HG02870 (cell line): ENCODE results near the gene TNS2.

Source experiments
- ATAC-seq: cut with Tn5 transposase; IDR thresholded peaks from one replicate; pipeline ENCODE4 v1.9.1; 2021; ENCODE audit warnings: mild to moderate bottlenecking, moderate library complexity; ENCODE audit not compliant: unreplicated experiment

Gene TNS2

DNA sequence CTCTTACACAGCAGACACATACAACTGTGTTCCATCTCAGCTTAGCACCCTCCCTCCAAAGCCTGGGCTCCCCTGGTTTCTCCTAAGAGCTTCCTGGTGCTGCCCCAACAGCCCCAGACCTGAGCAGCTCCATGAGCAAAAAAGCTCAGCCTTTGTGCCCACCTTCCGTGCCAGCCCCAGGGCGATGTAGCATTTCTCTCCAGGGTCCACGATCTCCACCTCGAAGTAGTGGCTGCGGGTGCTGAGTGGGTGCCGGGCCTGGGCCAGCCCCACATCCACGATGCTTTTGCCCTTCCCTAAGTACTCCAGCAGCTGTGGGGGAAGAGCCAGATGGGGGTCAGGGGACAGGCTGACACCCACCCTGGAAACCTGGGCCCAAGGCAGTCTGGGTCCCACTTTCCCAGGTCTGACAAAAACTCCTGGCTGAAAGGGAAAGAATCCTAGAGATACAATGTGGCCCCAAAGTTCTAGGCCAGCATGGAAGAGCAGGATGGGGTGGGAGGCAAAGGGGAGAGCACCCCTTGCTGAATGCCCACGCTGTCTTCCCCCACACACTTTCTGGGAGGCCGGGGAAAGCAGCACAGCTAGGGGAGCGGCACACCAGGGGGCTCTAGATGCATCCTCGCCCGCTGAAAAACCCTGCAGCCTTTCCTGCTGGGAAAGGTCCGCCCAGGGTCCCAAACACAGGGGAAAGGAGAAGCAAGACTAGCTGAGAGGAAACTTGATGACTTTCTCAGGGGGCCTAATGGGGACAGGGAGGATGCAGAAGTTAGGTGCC, 18.3 kb downstream of the TNS2 start:
- no peak for ATAC-seq

DNA sequence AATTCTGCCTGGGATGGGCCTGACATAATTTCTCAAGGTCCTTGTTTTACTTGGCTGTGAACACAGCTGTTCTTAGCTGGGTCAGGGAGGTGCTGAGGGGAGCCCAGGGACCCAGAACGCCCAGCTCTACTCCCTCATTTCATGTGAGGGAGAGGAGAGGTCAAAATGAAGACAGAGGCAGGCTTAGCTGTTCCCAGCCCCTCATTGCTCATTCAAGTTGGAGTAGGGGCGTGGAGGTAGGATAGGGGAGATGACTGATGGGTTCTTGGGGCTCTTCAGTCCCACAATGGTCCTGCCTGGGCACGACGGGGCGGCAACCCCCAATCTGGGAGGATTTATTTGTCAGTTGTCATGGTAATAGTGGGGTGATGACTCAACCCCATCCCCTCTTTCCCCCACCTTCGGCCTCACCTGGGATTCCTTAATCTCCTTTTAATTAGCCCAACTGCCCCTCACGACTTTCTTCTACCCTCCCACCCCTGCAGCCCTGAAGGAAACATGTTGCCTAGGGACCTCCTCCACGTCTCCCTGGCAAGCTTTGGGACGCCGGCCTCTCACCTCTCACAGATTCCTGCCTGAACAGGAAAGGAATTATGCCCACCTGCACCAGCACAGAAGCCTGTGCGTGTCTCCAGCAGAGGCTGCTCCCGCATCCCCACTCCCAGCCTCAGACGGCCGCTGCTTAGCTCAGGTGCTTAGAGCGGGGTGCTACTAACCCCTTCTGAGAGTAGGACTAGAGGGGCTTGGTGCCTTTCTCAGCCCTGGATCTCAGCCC, 19.1 kb downstream of the TNS2 start:
- no peak for ATAC-seq

DNA sequence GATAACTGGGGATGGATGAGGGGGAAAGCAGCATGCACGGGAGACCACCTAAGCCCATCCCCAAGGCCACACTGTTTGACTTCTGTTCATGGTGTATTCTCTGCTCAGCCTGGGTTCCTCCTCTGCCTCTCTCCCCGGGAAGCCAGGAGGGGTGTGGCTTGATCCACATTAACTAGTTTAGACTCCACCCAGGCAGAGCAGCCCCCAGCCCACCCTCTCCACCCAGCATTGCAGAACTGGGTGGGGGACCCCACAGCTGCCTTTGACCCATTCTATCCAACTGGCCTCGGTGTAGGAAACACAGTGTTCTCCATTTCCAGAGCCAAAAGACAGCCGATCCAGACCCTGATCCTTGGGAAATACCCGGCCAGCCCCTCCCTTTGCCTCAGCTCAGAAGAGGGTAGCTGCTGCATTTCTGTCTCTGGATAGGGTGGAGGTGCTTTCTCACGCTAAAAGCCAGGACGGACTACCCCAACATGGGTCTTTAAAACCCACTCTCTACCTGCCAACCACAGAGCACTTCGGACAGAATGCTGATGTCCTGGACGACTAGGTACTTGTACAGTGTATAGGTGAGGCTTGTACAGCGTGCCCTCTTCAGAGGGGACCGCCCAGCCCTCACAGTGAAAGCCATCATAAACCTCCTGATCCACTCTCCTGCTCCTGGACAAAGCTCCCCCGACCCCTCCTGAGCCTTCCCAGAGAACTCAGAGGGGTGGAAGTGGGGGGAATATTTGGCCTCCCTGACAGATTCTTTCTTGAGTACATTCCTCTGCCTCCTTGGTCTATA, 20.0 kb downstream of the TNS2 start:
- ATAC-seq: no peak

DNA sequence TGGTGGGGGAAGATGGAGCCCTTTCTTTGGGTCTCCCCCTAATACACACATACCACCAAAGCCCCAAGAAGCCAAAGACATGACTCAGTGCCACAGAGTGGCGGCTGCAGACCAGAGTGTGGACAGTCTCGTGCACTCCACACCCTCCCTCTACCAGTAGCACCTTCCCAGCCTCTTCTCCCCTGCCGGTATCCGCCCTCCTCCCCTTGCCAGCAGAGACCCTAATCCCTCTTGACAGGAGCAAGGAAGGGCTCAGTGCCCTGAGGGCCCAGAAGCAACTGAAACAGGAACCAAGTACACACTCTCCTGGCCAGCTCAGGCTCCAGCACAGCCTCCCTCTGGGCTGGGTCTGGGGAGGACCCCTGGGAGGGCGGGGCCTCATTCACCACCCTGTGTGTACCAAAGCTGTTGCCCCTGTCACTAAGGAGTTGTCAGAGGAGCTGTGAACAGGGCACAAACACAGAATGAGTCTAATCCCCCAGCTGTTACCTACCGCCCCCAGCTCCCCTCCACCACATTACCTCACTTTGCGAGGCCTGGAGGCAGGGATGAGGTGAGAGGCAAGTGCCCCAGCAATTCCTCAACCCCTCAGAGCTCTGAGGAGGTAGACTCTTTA, 21.1 kb downstream of the TNS2 start:
- ATAC-seq: no peak

DNA sequence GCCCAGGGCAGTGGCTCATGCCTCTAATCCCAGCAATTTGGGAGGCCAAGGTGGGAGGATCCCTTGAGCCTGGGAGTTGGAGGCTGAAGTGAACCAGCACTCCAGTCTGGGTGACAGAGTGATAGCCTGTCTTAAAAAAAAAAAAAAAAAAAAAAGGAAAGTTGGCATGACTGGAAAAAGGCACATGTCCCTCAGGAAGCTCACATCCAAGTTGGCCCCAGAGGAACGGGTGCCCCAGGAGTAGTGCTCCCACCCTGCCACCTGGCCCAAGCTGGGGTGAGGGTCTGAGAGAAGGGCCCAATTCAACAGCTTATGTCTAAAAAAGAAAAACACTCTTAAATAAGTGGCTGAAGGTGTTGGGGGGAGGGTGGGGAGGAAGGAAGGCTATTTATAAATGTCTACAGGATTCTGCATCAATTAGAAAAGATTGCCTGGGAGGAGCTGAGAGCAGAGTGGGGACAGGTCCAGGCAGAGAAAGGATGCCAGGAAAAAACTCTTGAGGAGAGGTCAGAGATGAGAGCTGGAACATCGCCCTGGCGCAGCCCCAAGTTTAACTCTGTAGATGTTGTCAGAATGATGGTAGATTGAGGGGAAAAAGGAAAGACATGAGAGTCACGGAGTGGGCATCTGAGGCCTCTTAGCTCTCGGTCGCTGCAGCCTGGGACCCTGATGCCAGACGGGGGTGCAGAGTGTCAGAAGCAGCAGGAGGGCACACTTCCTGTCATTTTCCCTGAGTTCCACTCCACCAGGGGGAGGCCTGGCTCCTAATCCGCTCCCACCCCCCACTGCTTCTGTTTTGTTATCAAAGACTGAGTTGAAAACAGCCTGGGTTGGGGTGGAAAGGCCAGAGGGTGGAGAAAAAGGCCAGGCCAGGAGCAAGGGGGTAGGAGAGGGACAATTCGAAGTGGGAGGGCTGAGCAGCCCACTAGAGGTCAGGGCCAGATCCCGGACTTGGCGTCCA, 22.0 kb downstream of the TNS2 start:
- no peak for ATAC-seq

DNA sequence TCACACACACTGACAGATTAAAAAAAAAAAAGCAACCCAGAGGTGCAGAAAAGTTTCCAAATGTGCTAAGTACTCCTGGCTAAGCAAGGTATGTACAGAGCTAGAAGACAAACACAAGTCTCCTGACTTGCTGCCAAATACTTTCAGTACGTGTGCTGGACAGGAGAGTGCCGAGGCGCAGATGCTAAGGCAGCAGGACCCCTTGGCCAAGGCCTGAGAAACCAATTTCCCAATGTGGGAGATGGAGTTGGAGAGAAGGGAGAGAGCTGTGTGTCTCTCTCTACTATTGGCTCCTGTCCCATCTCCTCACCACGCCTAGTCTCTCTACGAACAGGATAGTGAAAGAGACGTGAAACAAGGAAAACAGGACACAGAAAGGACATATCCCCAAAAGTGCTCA, 24.0 kb downstream of the TNS2 start:
- ATAC-seq: no peak

DNA sequence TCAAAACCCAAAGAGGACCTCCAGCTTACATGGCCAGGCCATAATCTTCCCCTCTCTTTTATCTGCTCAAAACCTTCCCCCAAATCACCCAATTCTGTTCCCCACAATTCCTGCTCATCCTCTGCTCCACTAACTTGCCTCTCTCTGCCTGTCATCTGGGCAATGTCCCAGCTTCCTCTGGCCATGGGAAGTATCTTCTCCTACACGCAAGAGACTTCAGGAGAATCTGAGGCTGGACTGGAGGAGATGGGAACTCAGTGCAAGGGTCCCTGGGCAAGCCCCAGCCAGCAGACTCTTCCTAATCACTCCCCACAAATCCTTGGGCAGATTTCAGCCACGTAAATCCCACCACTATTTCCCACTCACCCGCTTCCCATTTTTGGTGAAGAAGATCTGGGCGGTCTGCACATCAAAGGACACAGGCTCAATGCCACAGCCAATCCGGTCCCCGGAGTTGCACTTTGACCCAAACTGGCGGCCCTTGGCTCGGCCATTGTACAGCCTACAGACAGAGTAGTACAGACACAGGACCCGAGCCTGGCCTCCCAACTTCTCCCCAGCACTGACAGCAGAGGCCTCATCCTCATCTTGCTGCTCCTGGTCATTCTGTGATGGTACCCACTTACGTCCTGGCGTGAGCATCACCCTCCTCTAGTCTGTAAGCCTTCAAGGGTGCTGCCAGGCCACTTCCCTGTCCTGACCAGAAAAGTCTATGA, 24.6 kb downstream of the TNS2 start:
- no peak for ATAC-seq

DNA sequence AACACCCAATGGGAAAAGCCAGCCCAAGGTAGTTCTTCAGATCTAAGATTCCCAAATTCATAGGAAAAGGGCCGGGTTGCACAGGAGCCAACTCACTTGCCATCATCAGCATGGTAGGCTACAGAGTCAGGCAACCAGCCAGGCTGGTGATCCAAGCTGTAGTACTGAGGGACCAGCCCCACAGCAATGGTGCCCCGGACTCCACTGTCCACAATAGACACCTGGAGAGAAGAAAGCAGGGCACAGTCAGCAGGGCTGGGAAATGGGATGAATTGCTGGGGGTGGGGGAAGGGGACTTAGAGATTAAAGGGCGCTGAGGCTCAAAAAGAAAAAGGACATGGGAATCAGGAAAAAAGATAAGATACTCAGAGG, 25.1 kb downstream of the TNS2 start:
- ATAC-seq: no peak

DNA sequence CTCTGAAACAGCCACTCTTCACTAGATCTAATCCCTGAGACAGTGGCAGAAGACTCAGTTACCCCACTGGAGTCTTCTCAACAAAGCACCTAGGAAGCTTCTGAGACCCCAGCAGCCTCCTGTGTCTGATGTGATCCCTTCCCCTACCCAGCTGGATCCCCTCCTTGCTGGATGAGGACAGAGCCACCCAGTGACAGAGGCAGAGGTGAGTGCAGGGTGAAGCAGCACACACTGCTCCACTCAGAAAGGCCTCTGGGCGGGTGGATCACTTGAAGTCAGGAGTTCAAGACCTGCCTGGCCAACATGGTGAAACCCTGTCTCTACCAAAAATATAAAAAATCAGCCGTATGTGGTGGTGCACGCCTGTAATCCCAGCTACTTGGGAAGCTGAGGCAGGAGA, 26.6 kb downstream of the TNS2 start:
- ATAC-seq: no peak

DNA sequence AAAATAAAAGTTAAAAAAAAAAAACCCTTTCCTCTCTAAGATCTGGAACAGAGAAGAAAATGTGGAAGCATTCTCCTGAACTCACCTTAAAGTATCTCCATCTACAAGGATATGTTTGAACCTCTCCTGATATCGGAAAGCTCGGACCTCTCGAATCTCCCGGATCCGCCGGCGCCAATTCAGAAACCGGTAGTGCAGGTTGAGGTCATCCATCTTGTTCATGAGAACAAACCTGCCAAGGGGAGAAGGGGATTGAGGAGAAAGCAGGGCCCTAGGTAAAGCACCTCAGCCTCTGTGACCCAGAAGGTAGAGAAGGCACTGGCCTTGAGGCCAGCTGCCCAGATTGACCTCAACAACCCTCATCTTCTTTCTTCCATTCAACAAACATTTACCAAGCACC, 27.2 kb downstream of the TNS2 start:
- no peak for ATAC-seq

DNA sequence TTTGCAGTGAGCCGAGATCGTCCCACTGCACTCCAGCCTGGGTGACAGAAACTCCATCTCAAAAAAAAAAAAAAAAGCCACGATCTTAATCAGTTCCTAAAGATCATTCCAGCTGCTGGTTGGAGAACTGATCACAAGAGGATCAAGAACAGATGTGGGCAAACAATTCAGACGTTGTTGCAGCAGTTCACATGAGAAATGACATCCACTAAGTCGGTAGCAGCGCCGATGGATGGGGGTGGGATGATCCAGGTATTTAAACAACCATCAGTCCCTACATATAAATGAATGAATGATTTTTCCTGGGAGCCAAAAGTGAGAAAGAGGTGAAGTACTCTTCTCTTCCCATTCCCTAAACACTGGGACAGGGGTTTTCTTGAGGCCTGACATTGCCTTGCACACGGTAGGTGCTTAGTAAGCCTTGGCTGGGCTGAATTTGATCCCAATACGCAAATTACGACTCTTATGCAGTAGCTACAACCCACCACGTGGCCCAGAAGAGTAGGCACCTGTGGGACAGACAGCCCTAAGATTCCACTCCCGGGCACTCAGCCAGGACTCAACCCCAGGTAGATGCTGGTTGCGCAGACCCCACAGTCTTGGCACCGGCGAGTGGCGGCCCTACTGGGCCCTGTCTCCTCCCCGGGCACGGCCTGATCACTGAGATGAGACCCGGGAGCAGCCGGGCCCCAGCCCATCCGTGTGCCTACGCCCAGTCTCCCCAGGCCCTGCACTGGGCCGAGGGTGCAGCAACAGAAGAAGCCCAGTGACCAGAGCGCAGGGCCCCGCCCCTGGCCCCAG, 28.8 kb downstream of the TNS2 start:
- ATAC-seq: peak; percentile 15

DNA sequence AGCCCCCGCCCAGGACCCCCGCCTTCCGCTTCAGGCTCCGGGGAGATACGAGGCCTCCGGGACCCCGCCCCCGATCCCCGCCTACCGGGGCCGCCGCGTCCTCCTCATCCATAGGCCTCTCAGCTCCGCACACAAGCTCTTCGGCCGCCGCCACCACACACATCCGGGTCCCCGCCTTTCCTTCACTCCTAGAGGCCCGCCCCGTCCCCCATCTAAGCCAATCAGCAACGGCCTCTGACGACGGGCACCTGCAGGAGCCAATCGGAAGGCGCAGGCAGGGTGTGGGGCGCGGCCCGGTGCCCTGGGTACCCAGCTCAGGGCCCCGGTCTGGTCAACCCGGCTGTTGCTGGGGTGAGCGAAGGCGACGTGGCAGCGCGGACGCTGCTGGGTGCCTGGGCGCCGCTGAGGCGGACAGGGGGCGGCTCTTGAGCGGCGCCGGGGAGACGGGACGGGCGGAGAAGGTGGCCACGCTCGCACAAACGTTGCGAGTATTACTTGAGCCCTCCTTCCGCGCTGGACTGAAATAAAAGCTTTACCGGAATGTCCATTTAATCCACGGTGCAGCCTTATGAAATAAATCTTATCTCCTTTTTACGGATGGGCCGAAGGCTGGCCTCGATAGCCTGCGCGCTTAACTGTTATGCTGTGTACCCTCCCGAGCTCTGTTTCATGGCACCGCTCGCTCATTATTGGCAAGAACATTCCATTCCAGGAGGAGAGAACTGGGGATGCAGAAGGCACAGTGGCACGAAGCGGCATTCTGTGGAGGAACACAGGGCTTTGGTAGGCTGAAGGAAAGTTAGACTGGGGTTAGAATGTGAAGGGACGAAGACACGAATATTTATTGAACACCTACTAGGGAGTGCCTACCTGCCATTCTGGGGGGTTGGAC, 29.6 kb downstream of the TNS2 start, which contains the start of gene SPRYD3:
TSS of gene SPRYD3 (minus strand) at position 165 of the 892 bp plus-strand sequence. CDS start at position 108, 57 bp downstream.
- peak; percentile 98 for ATAC-seq

DNA sequence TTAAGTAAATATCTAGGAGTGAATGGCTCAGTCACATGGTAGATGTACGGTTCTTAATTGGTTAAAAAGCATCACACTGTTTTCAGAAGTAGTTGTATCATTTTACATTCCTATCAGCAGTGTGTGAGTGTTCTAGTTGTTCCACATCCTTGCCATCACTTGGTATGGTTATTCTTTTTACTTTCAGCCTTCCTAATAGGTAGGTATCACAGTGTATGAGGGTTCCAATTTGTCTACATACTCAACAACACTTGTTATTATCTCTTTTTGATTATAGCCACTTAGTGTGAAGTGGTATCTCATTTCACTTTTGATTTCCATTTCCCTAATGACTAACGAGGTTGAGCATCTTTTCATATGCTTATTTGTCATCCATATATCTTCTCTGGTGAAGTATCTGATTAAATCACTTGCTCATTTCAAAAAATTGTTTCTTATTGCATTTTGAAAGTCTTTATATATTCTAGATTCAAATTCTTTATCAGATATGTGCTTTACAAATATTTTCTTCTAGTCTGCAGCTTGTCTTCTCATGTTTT, 32.8 kb downstream of the TNS2 start:
- ATAC-seq: no peak

DNA sequence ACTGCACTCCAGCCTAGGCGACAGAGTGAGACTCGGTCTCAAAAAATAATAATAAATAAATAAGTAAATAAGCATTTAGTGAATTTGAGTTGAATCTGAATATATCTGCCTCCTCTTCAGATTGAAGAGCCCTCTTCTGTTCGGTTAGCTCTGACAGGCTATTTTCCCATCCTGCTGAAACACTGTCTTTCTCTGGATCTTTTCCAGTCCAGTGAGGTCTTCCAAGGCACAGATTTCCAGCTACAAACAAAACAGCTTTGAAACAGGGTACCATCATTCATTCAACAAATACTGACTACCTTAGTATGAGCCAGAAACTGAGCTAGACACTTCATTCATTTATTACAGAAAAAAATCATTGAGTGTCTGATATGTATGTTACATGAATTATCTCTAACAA, 36.5 kb downstream of the TNS2 start:
- no peak for ATAC-seq

DNA sequence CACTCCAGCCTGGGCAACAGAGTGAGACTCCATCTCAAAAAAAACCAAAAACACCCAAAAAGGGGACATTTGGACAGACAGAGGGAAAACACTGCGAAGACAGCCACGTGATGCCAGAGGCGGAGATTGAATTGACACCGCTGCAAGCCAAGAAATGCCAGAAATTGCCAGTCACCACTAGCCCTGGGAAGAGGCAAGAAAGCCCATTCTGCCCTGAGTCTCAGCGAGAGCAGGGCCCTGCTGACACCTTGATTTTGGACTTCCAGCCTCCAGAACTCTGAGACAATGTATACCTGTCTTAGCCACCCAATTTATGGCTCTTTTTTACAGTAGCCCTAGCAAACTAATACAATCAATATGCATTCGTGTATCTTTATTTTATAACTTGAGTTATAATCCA, 40.2 kb downstream of the TNS2 start:
- no peak for ATAC-seq

DNA sequence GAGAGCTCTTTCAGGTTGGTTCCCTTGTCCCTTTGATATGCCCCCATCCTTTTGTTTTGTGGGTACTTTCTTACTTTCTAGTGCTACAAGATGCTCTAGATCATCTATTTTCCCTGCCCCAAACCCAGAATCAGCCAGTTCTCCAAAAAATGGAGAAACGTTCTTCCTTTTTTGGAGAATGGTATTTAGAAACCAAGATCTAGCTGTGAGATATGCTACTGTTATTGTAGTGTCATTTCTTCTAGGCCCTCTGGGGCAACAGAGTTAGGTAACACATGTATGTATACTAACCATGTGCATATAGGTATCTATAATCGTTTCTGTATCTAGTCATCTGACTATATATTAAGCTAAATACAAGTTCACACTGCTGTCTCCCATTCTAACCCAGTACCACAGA, 40.7 kb downstream of the TNS2 start:
- no peak for ATAC-seq

DNA sequence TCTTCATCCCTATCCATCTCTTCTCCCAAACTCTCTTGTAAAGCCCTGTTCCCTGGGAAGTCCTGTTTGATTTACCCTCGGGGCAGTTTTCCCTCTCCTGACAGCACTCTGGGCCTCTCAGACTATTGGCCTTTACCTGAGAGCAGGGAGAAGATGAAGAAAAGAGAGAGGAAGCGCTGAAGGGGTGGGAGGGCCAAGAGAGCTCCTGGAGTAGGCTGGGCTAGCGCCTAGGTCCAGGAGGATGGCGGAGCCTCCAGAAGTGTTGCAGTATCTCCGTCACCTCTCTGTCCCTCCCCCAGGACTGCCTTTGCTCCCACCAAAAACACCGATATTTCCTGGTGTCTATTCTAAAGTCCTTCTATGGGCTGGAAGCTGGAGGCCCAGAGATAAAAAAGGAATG, 41.9 kb downstream of the TNS2 start:
- no peak for ATAC-seq
